DMS114 treated with DMSO at 0.1 percent for 48 hours (cell line): ENCODE data around the gene KCNMA1.

Experiments
- DNase-seq: peaks from one replicate; lab custom pipeline; 2025; ENCODE audit not compliant: unreplicated experiment; lab: John Stamatoyannopoulos, UW

The KCNMA1 gene

GRCh38 chr10:77252380-77253146 is 385.0 kb downstream of the KCNMA1 start:
- no peak for DNase-seq

GRCh38 chr10:77251297-77252013 is 386.2 kb downstream of the KCNMA1 start:
- no peak for DNase-seq

- DNase-seq = no peak
Observed at GRCh38 chr10:77249901-77250459, 387.6 kb downstream of the KCNMA1 start.

GRCh38 chr10:77248104-77248790 is 389.4 kb downstream of the KCNMA1 start:
- DNase-seq = no peak

GRCh38 chr10:77247031-77247990 is 390.3 kb downstream of the KCNMA1 start:
- DNase-seq = no peak

GRCh38 chr10:77245953-77246352 is 391.7 kb downstream of the KCNMA1 start:
- DNase-seq = no peak

- DNase-seq = no peak
Observed at GRCh38 chr10:77244746-77245145, 392.9 kb downstream of the KCNMA1 start.

GRCh38 chr10:77244286-77244685 is 393.3 kb downstream of the KCNMA1 start:
- no peak for DNase-seq

- DNase-seq = no peak
Observed at GRCh38 chr10:77241350-77241725, 396.3 kb downstream of the KCNMA1 start.

- DNase-seq = no peak
Observed at GRCh38 chr10:77240706-77241349, 396.8 kb downstream of the KCNMA1 start.

GRCh38 chr10:77240041-77240652 is 397.5 kb downstream of the KCNMA1 start:
- DNase-seq = no peak

GRCh38 chr10:77237120-77237519 is 400.5 kb downstream of the KCNMA1 start:
- no peak for DNase-seq

GRCh38 chr10:77236700-77237099 is 400.9 kb downstream of the KCNMA1 start:
- no peak for DNase-seq

- no peak for DNase-seq
Observed at GRCh38 chr10:77236029-77236428, 401.6 kb downstream of the KCNMA1 start.

- DNase-seq = no peak
Observed at GRCh38 chr10:77234599-77234998, 403.0 kb downstream of the KCNMA1 start.

- no peak for DNase-seq
Observed at GRCh38 chr10:77233466-77233865, 404.1 kb downstream of the KCNMA1 start.

- no peak for DNase-seq
Observed at GRCh38 chr10:77231884-77232610, 405.6 kb downstream of the KCNMA1 start.

- DNase-seq = no peak
Observed at GRCh38 chr10:77231375-77231774, 406.2 kb downstream of the KCNMA1 start.

GRCh38 chr10:77230194-77230593 is 407.4 kb downstream of the KCNMA1 start:
- DNase-seq = no peak
